Measurements from ENCODE around the gene BNC2.

BNC2 gene

GRCh38 chr9:16450043-16450442 lies 420.4 kb downstream of the BNC2 start:
- Mint-ChIP-seq H3K4me1 (peaks cover 34% of the 10 kb centered on the region), H3K9me3 (no peaks in the 10 kb centered on the region), H3K4me3 (no peak overlapping the region), H3K27me3 (ENCODE audit: low read depth) (no peaks in the 10 kb centered on the region), H3K27ac (no peak overlapping the region), H3K36me3 (ENCODE audit: low read depth) (no peaks in the 10 kb centered on the region)
- no peak for TF ChIP-seq CTCF (IDR thresholded peaks at IDR 0.05; ENCODE audit: unreplicated experiment in 3 of 3)

GRCh38 chr9:16449076-16449730 lies 421.3 kb downstream of the BNC2 start:
- Mint-ChIP-seq H3K27me3 (ENCODE audit: low read depth) (no peaks in the 10 kb centered on the region), H3K27ac (peak overlapping the region in 1 of 3 experiments; percentile 47), H3K9me3 (no peaks in the 10 kb centered on the region), H3K4me1 (peaks cover 37% of the 10 kb centered on the region), H3K36me3 (ENCODE audit: low read depth) (no peaks in the 10 kb centered on the region), H3K4me3 (no peak overlapping the region)
- no peak for TF ChIP-seq CTCF (IDR thresholded peaks at IDR 0.05; ENCODE audit: unreplicated experiment in 3 of 3)

GRCh38 chr9:16447946-16448345 lies 422.5 kb downstream of the BNC2 start:
- Mint-ChIP-seq H3K9me3 (no peaks in the 10 kb centered on the region), H3K27me3 (ENCODE audit: low read depth) (no peaks in the 10 kb centered on the region), H3K27ac (peak overlapping the region in 1 of 3 experiments; percentile 24), H3K4me3 (no peak overlapping the region), H3K36me3 (ENCODE audit: low read depth) (no peaks in the 10 kb centered on the region), H3K4me1 (peaks cover 37% of the 10 kb centered on the region)
- no peak for TF ChIP-seq CTCF (IDR thresholded peaks at IDR 0.05; ENCODE audit: unreplicated experiment in 3 of 3)

- Mint-ChIP-seq H3K9me3 (no peaks in the 10 kb centered on the region), H3K36me3 (ENCODE audit: low read depth) (no peaks in the 10 kb centered on the region), H3K27ac (no peak overlapping the region), H3K4me3 (no peak overlapping the region), H3K4me1 (peaks cover 34% of the 10 kb centered on the region), H3K27me3 (ENCODE audit: low read depth) (no peaks in the 10 kb centered on the region)
- TF ChIP-seq CTCF (IDR thresholded peaks at IDR 0.05; ENCODE audit: unreplicated experiment in 3 of 3): no peak
Measured at GRCh38 chr9:16446636-16447035, 423.8 kb downstream of the BNC2 start.

GRCh38 chr9:16445141-16445920 lies 425.1 kb downstream of the BNC2 start:
- TF ChIP-seq CTCF (IDR thresholded peaks at IDR 0.05; ENCODE audit: unreplicated experiment in 3 of 3): no peak
- no peak overlapping the region for H3K4me3 Mint-ChIP-seq
- peaks cover 23% of the 10 kb centered on the region for H3K4me1 Mint-ChIP-seq
- H3K36me3 Mint-ChIP-seq (ENCODE audit: low read depth): no peaks in the 10 kb centered on the region
- no peaks in the 10 kb centered on the region for H3K27me3 Mint-ChIP-seq (ENCODE audit: low read depth)
- peak overlapping the region in 1 of 3 experiments; percentile 17 for H3K27ac Mint-ChIP-seq
- no peaks in the 10 kb centered on the region for H3K9me3 Mint-ChIP-seq
